Fibroblast of skin of left biceps (primary cell): Measurements from ENCODE around the gene SYCP2.
"Not testable (repeated sequence)": the region's sequence is repeated elsewhere in the genome, so short reads cannot be mapped to it uniquely, and the experiment has no call there.

Source experiments
- DNase-seq, 2 experiments: peaks; one replicate each; pipeline ENCODE4 v3.0.0-alpha.2; 2013; ENCODE audit warnings: low read depth in 2 of 2

SYCP2 gene, protein sequence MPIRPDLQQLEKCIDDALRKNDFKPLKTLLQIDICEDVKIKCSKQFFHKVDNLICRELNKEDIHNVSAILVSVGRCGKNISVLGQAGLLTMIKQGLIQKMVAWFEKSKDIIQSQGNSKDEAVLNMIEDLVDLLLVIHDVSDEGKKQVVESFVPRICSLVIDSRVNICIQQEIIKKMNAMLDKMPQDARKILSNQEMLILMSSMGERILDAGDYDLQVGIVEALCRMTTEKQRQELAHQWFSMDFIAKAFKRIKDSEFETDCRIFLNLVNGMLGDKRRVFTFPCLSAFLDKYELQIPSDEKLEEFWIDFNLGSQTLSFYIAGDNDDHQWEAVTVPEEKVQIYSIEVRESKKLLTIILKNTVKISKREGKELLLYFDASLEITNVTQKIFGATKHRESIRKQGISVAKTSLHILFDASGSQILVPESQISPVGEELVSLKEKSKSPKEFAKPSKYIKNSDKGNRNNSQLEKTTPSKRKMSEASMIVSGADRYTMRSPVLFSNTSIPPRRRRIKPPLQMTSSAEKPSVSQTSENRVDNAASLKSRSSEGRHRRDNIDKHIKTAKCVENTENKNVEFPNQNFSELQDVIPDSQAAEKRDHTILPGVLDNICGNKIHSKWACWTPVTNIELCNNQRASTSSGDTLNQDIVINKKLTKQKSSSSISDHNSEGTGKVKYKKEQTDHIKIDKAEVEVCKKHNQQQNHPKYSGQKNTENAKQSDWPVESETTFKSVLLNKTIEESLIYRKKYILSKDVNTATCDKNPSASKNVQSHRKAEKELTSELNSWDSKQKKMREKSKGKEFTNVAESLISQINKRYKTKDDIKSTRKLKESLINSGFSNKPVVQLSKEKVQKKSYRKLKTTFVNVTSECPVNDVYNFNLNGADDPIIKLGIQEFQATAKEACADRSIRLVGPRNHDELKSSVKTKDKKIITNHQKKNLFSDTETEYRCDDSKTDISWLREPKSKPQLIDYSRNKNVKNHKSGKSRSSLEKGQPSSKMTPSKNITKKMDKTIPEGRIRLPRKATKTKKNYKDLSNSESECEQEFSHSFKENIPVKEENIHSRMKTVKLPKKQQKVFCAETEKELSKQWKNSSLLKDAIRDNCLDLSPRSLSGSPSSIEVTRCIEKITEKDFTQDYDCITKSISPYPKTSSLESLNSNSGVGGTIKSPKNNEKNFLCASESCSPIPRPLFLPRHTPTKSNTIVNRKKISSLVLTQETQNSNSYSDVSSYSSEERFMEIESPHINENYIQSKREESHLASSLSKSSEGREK (N-terminal part only)

GRCh38 chr20:59933296-59933848 is at the start of gene SYCP2:
Gene SYCP2 (minus strand): TSS chr20:59933637. CDS start chr20:59922413, 11,224 bp downstream.
- DNase-seq, result no peak

- DNase-seq, result no peak
These were observed 49.6 kb upstream of the SYCP2 start for GRCh38 chr20:59983076-59983475.

- DNase-seq, result no peak
These were observed 43.6 kb upstream of the SYCP2 start for GRCh38 chr20:59977086-59977485.

DNA sequence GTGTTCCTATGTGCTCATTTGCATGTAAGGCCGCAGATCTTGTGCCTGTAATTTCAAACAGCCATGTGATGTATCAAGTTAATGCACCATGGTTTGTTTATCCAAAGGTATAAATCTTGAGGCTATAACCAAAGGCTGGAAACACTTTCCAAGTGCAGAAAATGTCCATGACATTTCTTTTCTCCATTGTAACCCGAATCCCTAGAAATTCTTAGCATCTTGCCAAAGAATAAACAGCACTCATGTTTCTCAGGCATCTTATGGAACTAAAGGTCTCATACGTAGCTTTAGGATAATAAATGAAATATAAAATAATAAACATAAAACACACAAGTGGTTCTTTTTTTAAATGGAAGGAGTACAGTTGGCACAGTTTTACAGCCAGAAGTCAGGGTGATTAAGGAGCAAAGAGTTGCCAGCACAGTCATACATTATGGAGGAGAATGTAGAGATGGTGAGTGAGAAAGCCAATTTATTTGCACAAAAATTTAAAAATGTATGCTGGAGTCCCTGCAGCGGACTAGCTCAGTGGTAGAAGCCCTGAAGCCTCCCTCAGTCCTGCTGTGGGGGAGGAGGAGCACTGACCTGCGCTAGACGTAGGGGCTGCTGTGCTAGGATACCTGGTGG is 42.8 kb upstream of the SYCP2 start:
- DNase-seq, result no peak

GRCh38 chr20:59972037-59972801 is 38.8 kb upstream of the SYCP2 start:
- no peak for DNase-seq

- DNase-seq, result no peak
These were observed 38.0 kb upstream of the SYCP2 start for GRCh38 chr20:59971428-59971827.

DNA sequence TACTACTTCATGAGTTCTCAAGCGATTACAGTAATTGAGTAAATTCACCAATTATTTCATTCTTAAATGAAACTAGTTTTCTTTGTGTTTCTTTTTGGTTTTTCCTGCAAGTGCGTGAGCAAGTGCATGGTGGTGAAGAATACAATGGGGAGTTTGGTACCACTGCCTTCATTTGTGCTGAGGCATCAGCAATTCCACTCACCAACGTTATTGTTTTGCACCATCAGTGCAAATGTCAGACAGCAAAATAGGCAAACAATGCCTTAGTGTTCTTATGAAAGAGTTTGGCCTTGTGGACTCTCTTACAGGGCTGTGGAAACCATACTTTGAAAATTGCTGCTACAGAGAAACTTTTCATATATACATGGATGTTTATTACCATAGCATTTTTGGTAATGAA is 33.0 kb upstream of the SYCP2 start:
- no peak for DNase-seq

DNA sequence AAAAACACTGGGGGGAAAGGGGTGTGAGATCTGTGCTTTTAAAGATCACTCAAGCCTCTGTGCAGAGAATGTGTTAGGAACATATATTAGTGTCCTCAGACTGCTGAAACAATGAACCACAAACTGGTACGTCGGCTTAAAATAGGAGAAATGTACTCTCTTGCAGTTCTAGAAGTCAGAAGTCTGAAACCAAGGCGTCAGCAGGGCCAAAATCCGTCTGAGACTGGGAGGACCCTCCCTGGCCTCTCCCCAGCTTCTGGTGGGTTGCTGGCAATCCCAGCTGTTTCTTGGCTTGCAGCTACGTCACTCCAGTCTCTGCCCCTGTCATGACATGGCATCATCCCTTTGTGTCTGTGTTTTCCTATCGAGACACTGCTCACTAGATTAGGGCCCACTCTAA is 28.7 kb upstream of the SYCP2 start:
- no peak for DNase-seq

GRCh38 chr20:59961423-59961822 is 28.0 kb upstream of the SYCP2 start:
- DNase-seq, result no peak

DNA sequence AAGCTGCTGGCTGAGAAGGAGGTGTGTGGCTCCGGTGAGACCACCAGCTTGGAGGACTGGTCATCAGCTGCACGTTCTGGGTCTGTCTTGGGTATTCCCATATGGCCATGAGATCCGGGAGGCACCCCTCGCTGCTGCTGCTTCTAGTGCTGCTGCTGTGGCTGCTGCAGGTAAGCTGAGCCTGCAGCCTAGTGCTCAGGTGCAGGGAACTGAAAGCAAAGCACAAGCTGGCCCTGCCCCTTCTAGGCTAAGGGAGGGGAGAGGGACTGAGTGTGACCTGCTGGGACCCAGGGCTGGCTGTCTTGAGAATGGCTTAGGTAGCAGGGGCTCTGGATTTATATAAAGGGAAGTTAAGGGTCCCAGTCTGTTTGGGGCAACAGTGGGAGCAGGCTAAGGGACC is 25.2 kb upstream of the SYCP2 start:
- DNase-seq, result no peak

- DNase-seq, result no peak
These were observed 24.7 kb upstream of the SYCP2 start, which contains the start of gene CDH26 for GRCh38 chr20:59958123-59958522. Gene CDH26 (plus strand): TSS chr20:59958423. CDS start chr20:59958727, 304 bp downstream.

DNA sequence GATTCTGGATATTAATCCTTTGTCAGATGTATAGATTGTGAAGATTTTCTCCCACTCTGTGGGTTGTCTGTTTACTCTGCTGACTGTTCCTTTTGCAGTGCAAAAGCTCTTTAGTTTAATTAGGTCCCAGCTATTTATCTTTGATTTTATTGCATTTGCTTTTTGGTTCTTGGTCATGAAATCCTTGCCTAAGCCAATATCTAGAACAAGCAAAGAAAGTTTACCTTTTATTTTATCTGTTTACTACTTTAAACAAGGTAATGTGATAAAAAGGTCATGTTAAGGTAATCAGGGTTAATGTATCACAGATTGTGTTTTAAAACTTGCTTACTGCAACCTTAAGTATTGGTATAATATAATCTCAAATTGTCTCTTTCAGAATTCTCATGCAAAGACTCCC is 24.1 kb upstream of the SYCP2 start:
- not testable (repeated sequence) for DNase-seq

DNA sequence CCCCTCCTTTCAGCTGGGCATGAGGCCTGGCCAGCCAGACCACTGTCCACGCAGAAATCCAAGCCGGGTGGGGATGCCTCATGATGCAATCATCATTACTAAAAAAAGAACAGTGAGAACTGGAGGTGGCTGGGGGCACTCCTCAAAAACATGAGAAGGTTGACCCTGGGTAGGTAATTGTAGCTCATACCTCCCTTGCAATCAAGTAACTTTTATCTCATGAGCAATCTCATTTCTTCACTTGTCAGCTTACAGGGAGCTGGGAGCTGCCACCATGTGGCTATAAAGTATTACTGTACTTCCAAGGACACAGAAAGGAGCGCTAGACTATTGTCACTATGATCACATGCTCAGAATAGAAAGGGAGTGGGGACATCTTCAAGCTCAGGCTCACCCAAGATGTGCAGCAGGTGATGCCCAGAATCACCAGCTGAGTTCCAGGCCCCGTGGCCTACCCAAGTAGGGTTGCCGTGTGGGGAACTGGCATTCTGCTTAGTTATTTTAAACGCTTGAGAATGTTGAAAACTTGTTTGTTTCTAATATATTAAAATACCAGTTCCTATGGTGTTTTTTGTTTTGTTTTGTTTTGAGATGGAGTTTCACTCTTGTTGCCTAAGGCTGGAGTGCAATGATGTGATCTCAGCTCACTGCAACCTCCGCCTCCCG is 21.8 kb upstream of the SYCP2 start:
- no peak for DNase-seq

GRCh38 chr20:59954718-59955117 is 21.3 kb upstream of the SYCP2 start:
- DNase-seq, result no peak

DNA sequence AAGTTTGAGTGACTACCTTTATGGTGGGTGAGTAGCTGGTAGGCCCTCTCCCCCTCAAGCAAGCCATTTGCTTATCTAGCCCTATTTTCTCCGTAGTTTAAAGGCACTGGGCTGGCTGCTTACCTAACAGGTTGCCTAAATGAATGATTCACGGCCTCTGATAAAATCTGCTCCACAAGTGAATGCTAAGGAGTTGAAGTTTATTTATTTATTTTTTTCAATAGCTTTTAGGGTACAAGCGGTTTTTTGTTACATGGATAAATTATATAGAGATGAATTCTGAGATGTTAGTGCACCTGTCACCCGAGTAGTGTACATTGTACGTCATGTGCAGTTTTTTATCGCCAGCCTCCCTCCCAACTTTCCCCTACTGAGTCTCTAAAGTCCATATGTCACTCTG is 16.5 kb upstream of the SYCP2 start:
- no peak for DNase-seq

DNA sequence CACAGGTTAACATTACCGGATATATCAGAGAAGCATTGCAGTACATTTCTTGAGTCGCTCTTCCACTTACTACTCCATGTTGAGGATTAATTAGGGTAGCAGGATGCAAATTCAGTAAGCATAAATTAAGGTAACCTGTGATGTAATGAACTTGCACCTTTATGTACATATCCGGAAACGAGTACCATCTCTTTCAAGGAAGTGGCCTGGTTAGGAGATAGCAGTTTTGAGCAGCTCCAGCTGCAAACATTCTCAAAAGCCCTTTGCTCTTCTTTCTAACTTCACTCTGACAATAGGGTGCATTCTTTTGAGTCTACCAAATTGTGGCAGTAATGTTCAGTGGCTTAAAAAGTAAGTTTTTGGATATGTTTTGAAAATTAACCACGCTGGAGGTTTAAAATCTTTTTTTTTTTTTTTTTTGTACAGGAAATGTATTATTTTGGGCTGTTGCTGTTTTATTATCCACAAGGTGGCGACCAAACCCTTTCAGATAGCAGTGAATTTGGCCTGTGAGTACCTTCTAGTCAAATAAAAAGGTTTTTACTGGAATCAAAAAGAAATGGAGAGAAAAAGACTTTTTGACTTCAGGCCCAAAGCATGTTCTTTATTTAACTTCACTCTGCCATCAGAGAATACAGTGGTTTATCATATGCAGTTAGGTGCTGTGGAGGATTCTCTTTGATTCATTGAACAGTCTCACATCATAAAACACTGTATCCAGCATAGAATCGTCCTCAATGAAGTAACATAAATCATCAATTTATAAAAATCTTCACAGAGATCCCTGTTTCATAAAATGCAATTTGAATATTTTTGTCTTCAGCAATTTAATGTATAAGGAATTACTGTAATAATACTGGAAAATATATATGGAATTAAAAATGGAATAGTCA is 15.6 kb upstream of the SYCP2 start:
- peak in 1 of 2 experiments; percentile 23 for DNase-seq

DNA sequence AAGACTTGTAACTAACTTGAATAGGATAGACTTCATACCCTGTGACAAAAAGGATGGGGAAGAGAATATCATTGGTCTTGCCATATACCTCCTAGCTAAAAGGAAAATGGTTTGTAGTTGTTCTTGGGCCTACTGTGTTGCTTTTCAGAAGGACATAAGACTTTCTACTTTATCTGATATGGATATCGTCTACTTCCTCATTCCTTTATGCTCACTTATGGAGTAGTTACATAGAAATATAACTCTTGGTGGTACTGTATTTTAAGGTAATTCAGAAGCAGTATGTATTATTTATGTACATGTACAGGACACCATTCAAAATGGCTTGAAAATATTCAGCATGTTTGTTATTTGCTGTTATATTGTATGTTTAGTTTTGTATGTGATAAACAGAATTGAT is 14.8 kb upstream of the SYCP2 start:
- DNase-seq, result no peak

DNA sequence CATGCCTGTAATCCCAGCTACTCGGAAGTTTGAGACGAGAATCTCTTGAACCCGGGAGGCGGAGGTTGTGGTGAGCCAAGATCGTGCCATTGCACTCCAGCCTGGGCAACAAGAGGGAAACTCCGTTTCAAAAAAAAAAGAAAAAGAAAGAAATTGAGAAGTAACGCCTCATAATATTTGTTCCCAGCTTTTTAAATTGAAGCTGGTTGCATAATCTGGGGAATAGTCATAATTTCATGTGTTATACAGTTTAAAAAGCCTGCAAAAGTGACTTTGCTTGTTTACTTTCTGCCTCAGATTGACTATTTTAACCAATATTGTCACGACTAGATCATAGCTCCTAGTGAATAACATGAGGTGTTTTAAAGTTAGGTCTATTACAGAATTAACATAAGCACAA is 13.9 kb upstream of the SYCP2 start:
- no peak for DNase-seq

DNA sequence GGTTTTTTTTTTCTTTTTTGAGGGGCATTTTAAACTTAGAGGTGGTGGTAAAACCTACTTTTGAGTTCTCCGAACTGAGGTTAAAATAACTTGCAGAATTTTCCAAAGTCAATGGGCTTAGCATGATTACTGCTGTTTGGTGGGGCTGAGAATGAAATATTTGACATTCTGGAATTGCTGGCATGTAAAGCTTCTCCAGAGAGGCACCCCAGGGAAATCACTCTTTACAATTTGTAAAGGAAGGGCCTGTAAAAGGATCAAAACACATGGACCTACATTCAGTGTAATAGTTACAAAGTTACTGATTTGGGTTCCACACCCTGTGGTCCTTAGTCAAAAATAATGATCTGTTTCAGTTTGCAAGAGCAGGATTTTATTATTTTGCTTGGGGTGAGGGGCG is 12.3 kb upstream of the SYCP2 start:
- peak in 1 of 2 experiments; percentile 25 for DNase-seq
